Measurements from ENCODE around the gene SLMAP. TPM values are rescaled to one million over a fixed set of nuclear protein-coding genes. Genes with fewer than 3 reads are reported as not detected.
"Not testable (repeated sequence)": the region's sequence is repeated elsewhere in the genome, so short reads cannot be mapped to it uniquely, and the experiment has no call there.

Gene SLMAP
- total and polyA plus RNA-seq, 2 of the 13 experiments (the other 11 are each of a cell fraction or from before 2014, with no cell fraction given): 24.0 to 48.3 TPM

DNA sequence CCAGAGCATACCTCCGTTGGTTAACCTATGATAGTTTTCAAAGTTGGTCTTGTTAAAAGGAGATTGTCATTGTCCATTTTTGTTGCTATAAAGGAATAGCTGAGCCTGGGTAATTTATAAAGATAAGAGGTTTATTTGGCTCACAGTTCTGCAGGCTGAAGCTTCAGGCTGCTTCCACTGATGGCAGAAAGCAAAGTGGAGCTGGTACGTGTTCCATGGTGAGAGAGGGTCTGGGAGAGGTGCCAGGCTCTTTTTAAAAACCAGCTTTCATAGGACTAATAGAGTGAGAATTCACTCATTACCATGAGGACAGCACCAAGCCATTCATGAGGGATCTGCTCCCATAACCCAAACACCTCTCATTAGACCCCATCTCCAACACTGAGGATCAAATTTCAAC, 107.3 kb downstream of the SLMAP start (continued):
- TF ChIP-seq, protein P1, sequence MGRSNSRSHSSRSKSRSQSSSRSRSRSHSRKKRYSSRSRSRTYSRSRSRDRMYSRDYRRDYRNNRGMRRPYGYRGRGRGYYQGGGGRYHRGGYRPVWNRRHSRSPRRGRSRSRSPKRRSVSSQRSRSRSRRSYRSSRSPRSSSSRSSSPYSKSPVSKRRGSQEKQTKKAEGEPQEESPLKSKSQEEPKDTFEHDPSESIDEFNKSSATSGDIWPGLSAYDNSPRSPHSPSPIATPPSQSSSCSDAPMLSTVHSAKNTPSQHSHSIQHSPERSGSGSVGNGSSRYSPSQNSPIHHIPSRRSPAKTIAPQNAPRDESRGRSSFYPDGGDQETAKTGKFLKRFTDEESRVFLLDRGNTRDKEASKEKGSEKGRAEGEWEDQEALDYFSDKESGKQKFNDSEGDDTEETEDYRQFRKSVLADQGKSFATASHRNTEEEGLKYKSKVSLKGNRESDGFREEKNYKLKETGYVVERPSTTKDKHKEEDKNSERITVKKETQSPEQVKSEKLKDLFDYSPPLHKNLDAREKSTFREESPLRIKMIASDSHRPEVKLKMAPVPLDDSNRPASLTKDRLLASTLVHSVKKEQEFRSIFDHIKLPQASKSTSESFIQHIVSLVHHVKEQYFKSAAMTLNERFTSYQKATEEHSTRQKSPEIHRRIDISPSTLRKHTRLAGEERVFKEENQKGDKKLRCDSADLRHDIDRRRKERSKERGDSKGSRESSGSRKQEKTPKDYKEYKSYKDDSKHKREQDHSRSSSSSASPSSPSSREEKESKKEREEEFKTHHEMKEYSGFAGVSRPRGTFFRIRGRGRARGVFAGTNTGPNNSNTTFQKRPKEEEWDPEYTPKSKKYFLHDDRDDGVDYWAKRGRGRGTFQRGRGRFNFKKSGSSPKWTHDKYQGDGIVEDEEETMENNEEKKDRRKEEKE (IDR thresholded peaks at IDR 0.05): no peak
- TF ChIP-seq DMAP1 (CRISPR knock-in tag; IDR thresholded peaks at IDR 0.05): no peak
- no peak for TF ChIP-seq SCMH1 (CRISPR knock-in tag; IDR thresholded peaks at IDR 0.05; ENCODE audit: borderline replicate concordance)
- TF ChIP-seq TAF15 (IDR thresholded peaks at IDR 0.05; ENCODE audit: low read depth, low read length, poor library complexity, severe bottlenecking): no peak
- TF ChIP-seq, protein P2, sequence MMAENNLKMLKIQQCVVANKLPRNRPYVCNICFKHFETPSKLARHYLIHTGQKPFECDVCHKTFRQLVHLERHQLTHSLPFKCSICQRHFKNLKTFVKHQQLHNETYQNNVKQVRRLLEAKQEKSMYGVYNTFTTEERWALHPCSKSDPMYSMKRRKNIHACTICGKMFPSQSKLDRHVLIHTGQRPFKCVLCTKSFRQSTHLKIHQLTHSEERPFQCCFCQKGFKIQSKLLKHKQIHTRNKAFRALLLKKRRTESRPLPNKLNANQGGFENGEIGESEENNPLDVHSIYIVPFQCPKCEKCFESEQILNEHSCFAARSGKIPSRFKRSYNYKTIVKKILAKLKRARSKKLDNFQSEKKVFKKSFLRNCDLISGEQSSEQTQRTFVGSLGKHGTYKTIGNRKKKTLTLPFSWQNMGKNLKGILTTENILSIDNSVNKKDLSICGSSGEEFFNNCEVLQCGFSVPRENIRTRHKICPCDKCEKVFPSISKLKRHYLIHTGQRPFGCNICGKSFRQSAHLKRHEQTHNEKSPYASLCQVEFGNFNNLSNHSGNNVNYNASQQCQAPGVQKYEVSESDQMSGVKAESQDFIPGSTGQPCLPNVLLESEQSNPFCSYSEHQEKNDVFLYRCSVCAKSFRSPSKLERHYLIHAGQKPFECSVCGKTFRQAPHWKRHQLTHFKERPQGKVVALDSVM (CRISPR knock-in tag; IDR thresholded peaks at IDR 0.05): no peak
- TF ChIP-seq SRF (IDR thresholded peaks at IDR 0.05; ENCODE audit: low read depth, low read length): no peak

DNA sequence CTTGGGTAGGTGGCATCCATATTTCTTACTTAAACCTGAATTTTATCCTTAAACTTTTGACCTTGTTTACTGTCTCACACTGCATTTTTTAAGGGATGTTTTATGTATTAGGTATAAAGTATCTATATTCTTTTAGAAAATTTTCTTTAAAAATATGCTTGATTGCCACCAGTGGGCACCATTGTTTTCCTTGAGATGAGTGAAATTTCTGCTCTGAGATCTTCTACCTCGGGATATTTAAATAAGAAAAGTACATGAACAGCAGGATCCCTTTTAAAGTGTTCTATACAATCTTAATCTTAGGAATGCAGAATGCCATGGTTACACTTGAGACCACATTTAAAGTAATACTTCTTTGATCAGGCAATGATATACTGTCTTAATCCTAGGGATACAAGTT, 108.7 kb downstream of the SLMAP start:
- H3K27ac ChIP-seq (ENCODE audit: extremely low read length, insufficient read depth, low read length): no peak overlapping the region

DNA sequence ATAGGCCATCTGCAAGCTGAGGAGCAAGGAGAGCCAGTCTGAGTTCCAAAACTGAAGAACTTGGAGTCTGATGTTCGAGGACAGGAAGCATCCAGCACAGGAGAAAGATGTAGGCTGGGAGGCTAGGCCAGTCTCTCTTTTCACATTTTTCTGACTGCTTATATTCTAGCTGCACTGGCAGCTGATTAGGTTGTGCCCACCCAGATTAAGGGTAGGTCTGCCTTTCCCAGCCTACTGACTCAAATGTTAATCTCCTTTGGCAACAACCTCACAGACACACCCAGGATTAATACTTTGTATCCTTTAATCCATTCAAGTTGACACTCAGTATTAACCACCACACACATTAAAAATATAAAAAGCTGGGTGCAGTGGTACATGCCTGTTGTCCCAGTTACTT, 113.0 kb downstream of the SLMAP start:
- H3K79me2 ChIP-seq (ENCODE audit: insufficient read depth, low read length); H3K9me3 ChIP-seq (ENCODE audit: low read length); FAIRE-seq; ATAC-seq; intact Hi-C loops (cut with micrococcal nuclease; ENCODE audit: unreplicated experiment); H3K27me3 ChIP-seq (ENCODE audit: control insufficient read depth in 1 of 2, insufficient read depth in 2 of 2, low read length in 2 of 2); BruUV-seq (replicated peaks); DNase-seq (ENCODE audit: low spot score); H3K27ac ChIP-seq (ENCODE audit: extremely low read length, insufficient read depth, low read length); H3K9ac ChIP-seq (ENCODE audit: insufficient read depth, low read depth, low read length); POLR2A ChIA-PET; H4K20me1 ChIP-seq (ENCODE audit: insufficient read depth, low read length); H3K4me3 ChIP-seq (replicated peaks in 1 of 3; ENCODE audit: insufficient read depth in 1 of 3, low read depth in 2 of 3, low read length in 3 of 3); CTCF ChIA-PET (ENCODE audit: low intra/inter-chr PET ratio, low total read pairs); H2AFZ ChIP-seq (ENCODE audit: low read length); H3K4me1 ChIP-seq (ENCODE audit: insufficient read depth, low read length); H3K4me2 ChIP-seq (ENCODE audit: low read depth, low read length): not testable (repeated sequence)
- peaks cover 1 to 27% of the 10 kb centered on the region in 2 experiments for H3K36me3 ChIP-seq (replicated peaks in 1 of 2; ENCODE audit: control insufficient read depth in 1 of 2, insufficient read depth in 2 of 2, low read length in 2 of 2)
- WGBS (ENCODE audit: low lambda C conversion rate): 100% methylated on average over 1 of the region's 1 CpG
- in situ Hi-C loops (cut with HindIII; ENCODE audit: extremely low pct_ligation_motif_present, low pct_unique_long_range_greater_than_20kb): loop anchor here (25.0 kb wide), 1 partner anchor 482 kb away; no protein-coding TSS in a partner anchor

More for the DNA sequence above, 108.7 kb downstream of the SLMAP start:
- intact Hi-C loops (cut with micrococcal nuclease; ENCODE audit: unreplicated experiment) (no loop called here), in situ Hi-C loops (cut with HindIII; ENCODE audit: extremely low pct_ligation_motif_present, low pct_unique_long_range_greater_than_20kb) (loop anchor here (25.0 kb wide), 1 partner anchor 478 kb away; no protein-coding TSS in a partner anchor)
- WGBS (ENCODE audit: low lambda C conversion rate): 64% methylated on average over 1 of the region's 1 CpG
- H3K4me1 ChIP-seq (ENCODE audit: insufficient read depth, low read length): no peaks in the 10 kb centered on the region
- TF ChIP-seq CCAR2 (optimal IDR thresholded peaks at IDR 0.05; ENCODE audit: low read depth, low read length) (no peak), ZNF572 (CRISPR knock-in tag; IDR thresholded peaks at IDR 0.05) (no peak), ZNF547 (CRISPR knock-in tag; IDR thresholded peaks at IDR 0.05) (no peak), NONO (IDR thresholded peaks at IDR 0.05) (no peak), NONO (CRISPR knock-in tag; conservative IDR thresholded peaks at IDR 0.05) (no peak), STAG1 (CRISPR knock-in tag; IDR thresholded peaks at IDR 0.05) (peak; percentile 43)
- POLR2A ChIA-PET: no interaction called here
- no peak overlapping the region for H3K4me3 ChIP-seq (replicated peaks in 1 of 3; ENCODE audit: insufficient read depth in 1 of 3, low read depth in 2 of 3, low read length in 3 of 3)
- CTCF ChIA-PET (ENCODE audit: low intra/inter-chr PET ratio, low total read pairs): no interaction called here
- H2AFZ ChIP-seq (ENCODE audit: low read length): no peak overlapping the region
- H3K9ac ChIP-seq (ENCODE audit: insufficient read depth, low read depth, low read length): no peak overlapping the region
- no peaks in the 10 kb centered on the region for H3K27me3 ChIP-seq (ENCODE audit: control insufficient read depth in 1 of 2, insufficient read depth in 2 of 2, low read length in 2 of 2)
- FAIRE-seq (no peak), ATAC-seq (no peak), DNase-seq (ENCODE audit: low spot score) (no peak)
- H4K20me1 ChIP-seq (ENCODE audit: insufficient read depth, low read length): no peaks in the 10 kb centered on the region
- H3K79me2 ChIP-seq (ENCODE audit: insufficient read depth, low read length): no peaks in the 10 kb centered on the region
- H3K9me3 ChIP-seq (ENCODE audit: low read length): no peaks in the 10 kb centered on the region
- no TSS peak for BruUV-seq (replicated peaks)
- peaks cover 3 to 30% of the 10 kb centered on the region in 2 experiments; a peak in 3 of 5 replicates for H3K36me3 ChIP-seq (replicated peaks in 1 of 2; ENCODE audit: control insufficient read depth in 1 of 2, insufficient read depth in 2 of 2, low read length in 2 of 2)
- no peak overlapping the region for H3K4me2 ChIP-seq (ENCODE audit: low read depth, low read length)
